Stimulated activated CD4-positive, alpha-beta T cell treated with anti-CD3 and anti-CD28 coated beads, Interleukin-4, amount 100 ng/mL, for 48 hours (primary cell): ENCODE results near the gene ADSS1.

Source experiments
- DNase-seq, 2 donors: peaks; one replicate each; pipeline ENCODE4 v3.0.0-alpha.2; 2020; ENCODE audit warnings: low read depth in 2 of 2

The ADSS1 gene

GRCh38 chr14:104723651-104724406, at the start of gene ADSS1:
Gene ADSS1 (plus strand): TSS chr14:104724229. CDS start chr14:104724271, 42 bp downstream.
- peak; percentile 41 to 49 for DNase-seq

GRCh38 chr14:104675447-104675846, 48.6 kb upstream of the ADSS1 start:
- no peak for DNase-seq

- no peak for DNase-seq
Observed at GRCh38 chr14:104676130-104676693, 47.8 kb upstream of the ADSS1 start.

- peak; percentile 37 to 57 for DNase-seq
Observed at GRCh38 chr14:104676694-104677511, 47.1 kb upstream of the ADSS1 start.

- DNase-seq, result peak; percentile 59 to 78
Observed at GRCh38 chr14:104677512-104678332, 46.3 kb upstream of the ADSS1 start.

GRCh38 chr14:104678346-104678745, 45.7 kb upstream of the ADSS1 start:
- no peak for DNase-seq

GRCh38 chr14:104678901-104679705, 44.9 kb upstream of the ADSS1 start:
- no peak for DNase-seq

GRCh38 chr14:104680056-104680805, 43.8 kb upstream of the ADSS1 start:
- DNase-seq, result no peak

- DNase-seq, result no peak
Observed at GRCh38 chr14:104680806-104681688, 43.0 kb upstream of the ADSS1 start.

- no peak for DNase-seq
Observed at GRCh38 chr14:104681689-104682074, 42.3 kb upstream of the ADSS1 start.

- DNase-seq, result no peak
Observed at GRCh38 chr14:104682107-104682593, 41.9 kb upstream of the ADSS1 start.

- DNase-seq, result no peak
Observed at GRCh38 chr14:104683653-104684448, 40.2 kb upstream of the ADSS1 start.

GRCh38 chr14:104684449-104684821, 39.6 kb upstream of the ADSS1 start:
- no peak for DNase-seq

GRCh38 chr14:104685216-104685997, 38.6 kb upstream of the ADSS1 start:
- DNase-seq, result no peak

GRCh38 chr14:104685998-104686610, 37.9 kb upstream of the ADSS1 start:
- no peak for DNase-seq

GRCh38 chr14:104686624-104687517, 37.2 kb upstream of the ADSS1 start:
- DNase-seq, result no peak
